HAP-1 (cell line): ENCODE results near the gene TMEM8B.

Experiments
- DNase-seq, 2 experiments: peaks; one replicate each; pipeline ENCODE4 v3.0.0-alpha.2; 2016 to 2020; ENCODE audit warnings: low spot score in 2 of 2
- H3K27me3 ChIP-seq: fragments of 250-450 bp; sonication (Bioruptor Pico); 2 replicates; pipeline ENCODE4 v1.5.1; 2020; ENCODE audit warnings: low read depth, mild to moderate bottlenecking, moderate library complexity
- H3K36me3 ChIP-seq: fragments of 250-450 bp; sonication (Bioruptor Pico); replicated peaks from 2 replicates; pipeline ENCODE4 v1.5.1; 2020; ENCODE audit warnings: mild to moderate bottlenecking
- H3K4me1 ChIP-seq: fragments of 250-450 bp; sonication (Bioruptor Pico); 2 replicates; pipeline ENCODE4 v1.5.1; 2020; ENCODE audit warnings: mild to moderate bottlenecking
- H3K4me3 ChIP-seq: fragments of 250-450 bp; sonication (Bioruptor Pico); 2 replicates; pipeline ENCODE4 v1.5.1; 2020; ENCODE audit warnings: mild to moderate bottlenecking, moderate library complexity
- H3K9me3 ChIP-seq: fragments of 250-450 bp; sonication (Bioruptor Pico); 2 replicates; pipeline ENCODE4 v1.5.1; 2020; ENCODE audit warnings: mild to moderate bottlenecking, moderate library complexity
- in situ Hi-C: fragments of 300-500 bp; cut with MboI; formaldehyde crosslinking; loops from 3 replicates; pipeline ENCODE4 v1.14.3; 2020; ENCODE audit warnings: low sequenced_read_pairs, inconsistent platforms, mixed read lengths

The TMEM8B gene

DNA sequence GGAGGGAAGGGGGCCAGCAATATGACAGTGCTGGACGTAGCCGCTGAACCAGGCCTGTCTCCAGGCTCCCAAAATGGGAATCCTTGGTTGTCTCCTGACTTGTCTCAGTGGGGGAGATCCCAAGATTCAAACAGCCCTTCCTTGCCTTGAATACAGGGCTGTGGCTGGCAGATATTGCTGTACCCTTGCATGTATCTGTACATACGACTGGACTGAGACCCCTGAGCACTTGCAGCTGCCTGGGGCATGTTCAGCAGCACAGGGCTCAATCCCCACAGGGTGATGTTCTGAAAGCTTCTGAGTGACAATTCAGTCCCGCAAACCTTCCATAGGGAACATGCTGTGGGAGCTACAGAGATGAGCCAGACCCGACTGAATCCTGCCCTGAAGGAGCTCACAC is 27.9 kb downstream of the TMEM8B start:
- Histone ChIP-seq H3K4me3 (no peak overlapping the region), H3K4me1 (no peaks in the 10 kb centered on the region), H3K36me3 (no peaks in the 10 kb centered on the region), H3K9me3 (no peaks in the 10 kb centered on the region), H3K27me3 (peaks cover 8% of the 10 kb centered on the region; the same call in 1 of the 2 replicates)
- DNase-seq = no peak
- in situ Hi-C loops = no loop called here

DNA sequence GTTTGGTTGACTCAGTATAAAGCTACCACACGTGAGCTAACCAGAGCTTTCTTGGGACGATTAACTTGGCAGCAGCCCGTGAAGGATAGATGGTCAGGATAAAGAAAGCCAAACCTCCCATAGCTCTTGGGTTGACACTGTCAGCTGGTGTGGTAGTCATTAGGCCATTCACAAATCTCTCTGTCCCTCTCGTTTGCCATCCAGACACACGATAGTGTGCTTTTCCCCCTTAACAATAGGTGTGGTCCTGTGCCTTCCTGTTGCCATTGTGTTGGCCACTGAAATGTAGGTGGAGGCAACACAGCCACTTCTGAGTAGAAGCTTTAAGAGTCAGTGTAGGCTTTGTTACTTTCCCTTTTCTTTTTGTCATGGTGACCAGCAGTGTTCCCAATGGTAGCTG is 29.4 kb downstream of the TMEM8B start:
- no peaks in the 10 kb centered on the region for H3K4me1 ChIP-seq
- no peaks in the 10 kb centered on the region for H3K9me3 ChIP-seq
- in situ Hi-C loops = no loop called here
- DNase-seq = no peak
- peaks cover 8% of the 10 kb centered on the region; the same call in 1 of the 2 replicates for H3K27me3 ChIP-seq
- H3K4me3 ChIP-seq = no peak overlapping the region
- no peaks in the 10 kb centered on the region for H3K36me3 ChIP-seq

DNA sequence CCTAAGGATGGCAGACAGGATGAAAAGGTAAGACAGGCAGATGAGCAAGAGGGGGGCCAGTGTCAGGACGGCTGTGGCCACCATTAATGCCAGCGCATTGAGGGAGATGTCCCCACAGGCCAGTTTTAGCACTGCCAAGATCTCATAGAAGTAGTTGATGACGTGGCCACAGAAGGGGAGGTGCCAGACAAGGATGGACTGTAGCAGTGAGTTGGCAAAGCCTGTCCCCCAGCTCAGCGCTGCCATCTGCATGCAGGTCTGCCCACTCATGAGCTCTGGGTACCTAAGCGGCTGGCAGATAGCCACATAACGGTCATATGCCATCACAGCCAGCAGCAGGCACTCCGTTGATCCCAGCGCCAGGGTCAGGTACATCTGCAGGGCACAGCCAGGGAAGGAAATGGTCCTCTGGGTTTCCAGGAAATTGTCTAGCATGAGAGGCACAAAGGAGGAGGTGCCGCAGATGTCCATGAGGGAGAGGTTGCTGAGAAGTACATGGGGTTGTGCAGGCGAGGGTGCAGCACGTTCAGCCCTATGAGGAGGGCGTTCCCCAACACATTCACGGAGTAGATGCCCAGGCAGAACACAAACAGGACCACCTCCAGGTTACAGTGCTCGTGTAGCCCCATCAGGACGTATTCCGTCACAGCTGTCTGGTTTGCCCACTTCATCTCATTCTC is 30.4 kb downstream of the TMEM8B start:
- in situ Hi-C loops = no loop called here
- Histone ChIP-seq H3K36me3 (no peaks in the 10 kb centered on the region), H3K4me3 (no peak overlapping the region), H3K4me1 (no peaks in the 10 kb centered on the region), H3K9me3 (no peaks in the 10 kb centered on the region), H3K27me3 (peaks cover 8% of the 10 kb centered on the region; the same call in 1 of the 2 replicates)
- DNase-seq = no peak

GRCh38 chr9:35859990-35860339 is 30.9 kb downstream of the TMEM8B start:
- Histone ChIP-seq H3K9me3 (no peaks in the 10 kb centered on the region), H3K4me1 (no peaks in the 10 kb centered on the region), H3K27me3 (peaks cover 8% of the 10 kb centered on the region; the same call in 1 of the 2 replicates), H3K4me3 (no peak overlapping the region), H3K36me3 (no peaks in the 10 kb centered on the region)
- DNase-seq = no peak
- in situ Hi-C loops = no loop called here

DNA sequence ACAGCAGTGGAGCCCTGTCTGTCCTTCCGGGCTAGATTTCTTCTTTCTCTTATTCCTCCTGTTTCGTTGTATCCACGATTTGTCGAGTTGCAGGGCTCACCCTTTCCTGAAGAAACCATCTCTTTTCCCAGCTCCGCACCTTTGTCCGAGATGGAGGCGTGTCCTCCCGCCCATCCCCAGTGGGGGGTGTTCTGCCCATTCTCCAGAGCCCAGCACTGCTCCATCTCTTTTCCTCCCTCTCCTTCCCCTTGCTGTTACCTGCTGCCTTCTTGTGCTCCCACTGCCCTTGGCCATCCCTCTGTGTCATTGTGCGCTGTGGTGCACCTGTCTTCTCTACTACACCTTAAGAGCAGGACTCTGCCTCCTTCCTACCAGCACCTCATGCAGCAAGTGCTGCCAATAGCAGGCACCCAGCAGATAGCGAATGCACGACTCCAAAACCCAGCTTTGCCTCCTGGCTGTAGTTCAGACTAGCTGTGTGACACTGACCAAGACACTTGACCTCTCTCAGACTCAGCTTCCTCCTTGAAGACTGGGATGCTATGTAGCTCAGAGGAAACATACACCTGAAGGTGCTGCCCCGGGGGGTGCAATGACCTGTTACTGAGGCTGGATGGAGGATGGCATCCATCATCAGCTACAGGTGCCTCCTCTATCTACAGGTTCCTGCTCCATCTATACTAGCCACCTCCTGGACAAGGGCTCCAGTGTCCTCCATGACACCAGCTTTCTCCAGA is 32.3 kb downstream of the TMEM8B start:
- Histone ChIP-seq H3K9me3 (no peaks in the 10 kb centered on the region), H3K4me3 (no peak overlapping the region), H3K4me1 (no peaks in the 10 kb centered on the region), H3K27me3 (peaks cover 8% of the 10 kb centered on the region; the same call in 1 of the 2 replicates), H3K36me3 (no peaks in the 10 kb centered on the region)
- in situ Hi-C loops = no loop called here
- no peak for DNase-seq

DNA sequence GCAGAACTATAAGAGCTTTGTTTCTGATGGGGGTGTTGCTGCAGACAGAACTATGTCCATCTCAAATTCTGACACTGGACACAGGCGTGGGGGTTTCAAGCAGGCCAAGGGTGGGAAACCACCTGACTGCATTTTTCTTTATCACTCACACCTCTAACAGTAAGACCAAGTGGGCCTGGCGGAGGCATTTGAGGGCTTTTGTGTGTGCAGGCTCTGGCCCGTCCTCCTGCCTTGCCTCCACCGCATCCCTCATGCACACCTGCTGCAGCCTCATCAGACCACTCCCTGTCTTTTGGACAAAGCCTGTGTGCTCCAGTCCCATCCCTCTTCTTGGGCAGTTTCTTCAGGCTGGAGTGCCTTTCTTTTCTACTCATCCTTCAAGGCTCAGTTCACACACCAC is 33.3 kb downstream of the TMEM8B start:
- no peaks in the 10 kb centered on the region for H3K9me3 ChIP-seq

GRCh38 chr9:35863583-35863982 is 34.6 kb downstream of the TMEM8B start:
- Histone ChIP-seq H3K4me3 (no peak overlapping the region), H3K9me3 (no peaks in the 10 kb centered on the region), H3K36me3 (no peaks in the 10 kb centered on the region), H3K4me1 (no peaks in the 10 kb centered on the region), H3K27me3 (peaks cover 8% of the 10 kb centered on the region; the same call in 1 of the 2 replicates)
- in situ Hi-C loops = no loop called here
- DNase-seq = no peak

More for the DNA sequence above, 33.3 kb downstream of the TMEM8B start:
- Histone ChIP-seq H3K4me1 (no peaks in the 10 kb centered on the region), H3K4me3 (no peak overlapping the region), H3K36me3 (no peaks in the 10 kb centered on the region), H3K27me3 (peaks cover 8% of the 10 kb centered on the region; the same call in 1 of the 2 replicates)
- in situ Hi-C loops = no loop called here
- no peak for DNase-seq

GRCh38 chr9:35864695-35865255 is 35.7 kb downstream of the TMEM8B start:
- H3K36me3 ChIP-seq = no peaks in the 10 kb centered on the region
- in situ Hi-C loops = no loop called here
- H3K4me3 ChIP-seq = no peak overlapping the region
- H3K27me3 ChIP-seq = peaks cover 7% of the 10 kb centered on the region; the same call in 1 of the 2 replicates
- H3K9me3 ChIP-seq = no peaks in the 10 kb centered on the region
- H3K4me1 ChIP-seq = no peaks in the 10 kb centered on the region
- DNase-seq = no peak

- no peak overlapping the region for H3K4me3 ChIP-seq
Measured at GRCh38 chr9:35867538-35867937, 38.5 kb downstream of the TMEM8B start.

DNA sequence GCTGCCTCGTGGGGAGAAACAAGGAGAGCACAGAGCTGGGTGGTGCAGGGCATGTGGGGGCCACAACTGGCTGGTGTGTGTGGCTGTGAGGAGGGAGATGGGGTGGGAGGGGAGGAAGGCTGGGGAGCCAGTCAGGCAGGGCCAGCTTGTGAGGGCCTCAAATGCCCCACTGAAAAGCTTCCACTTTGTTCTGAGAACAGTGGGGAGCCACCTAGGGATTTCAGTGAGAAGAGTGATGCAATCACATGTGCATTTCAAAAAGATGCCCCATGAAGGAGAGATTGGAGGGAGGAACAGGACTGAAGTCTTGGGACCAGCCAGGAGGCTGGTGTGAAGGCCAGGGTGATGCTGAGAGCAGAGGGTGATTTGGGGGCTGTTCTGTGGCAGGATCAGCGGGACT is 39.9 kb downstream of the TMEM8B start:
- Histone ChIP-seq H3K9me3 (no peaks in the 10 kb centered on the region), H3K27me3 (no peaks in the 10 kb centered on the region), H3K4me1 (peaks cover 6% of the 10 kb centered on the region), H3K4me3 (no peak overlapping the region), H3K36me3 (no peaks in the 10 kb centered on the region)
- DNase-seq = no peak
- in situ Hi-C loops = no loop called here

More at GRCh38 chr9:35867538-35867937, 38.5 kb downstream of the TMEM8B start:
- Histone ChIP-seq H3K4me1 (no peaks in the 10 kb centered on the region; the same call in 1 of the 2 replicates), H3K9me3 (no peaks in the 10 kb centered on the region), H3K27me3 (no peaks in the 10 kb centered on the region), H3K36me3 (no peaks in the 10 kb centered on the region)
- no peak for DNase-seq
- in situ Hi-C loops = no loop called here

- H3K27me3 ChIP-seq = no peaks in the 10 kb centered on the region
- no peak overlapping the region for H3K4me3 ChIP-seq
- in situ Hi-C loops = no loop called here
- H3K9me3 ChIP-seq = no peaks in the 10 kb centered on the region
- no peak for DNase-seq
- peaks cover 6% of the 10 kb centered on the region for H3K4me1 ChIP-seq
- H3K36me3 ChIP-seq = no peaks in the 10 kb centered on the region
Measured at GRCh38 chr9:35869621-35870216, 40.7 kb downstream of the TMEM8B start.

DNA sequence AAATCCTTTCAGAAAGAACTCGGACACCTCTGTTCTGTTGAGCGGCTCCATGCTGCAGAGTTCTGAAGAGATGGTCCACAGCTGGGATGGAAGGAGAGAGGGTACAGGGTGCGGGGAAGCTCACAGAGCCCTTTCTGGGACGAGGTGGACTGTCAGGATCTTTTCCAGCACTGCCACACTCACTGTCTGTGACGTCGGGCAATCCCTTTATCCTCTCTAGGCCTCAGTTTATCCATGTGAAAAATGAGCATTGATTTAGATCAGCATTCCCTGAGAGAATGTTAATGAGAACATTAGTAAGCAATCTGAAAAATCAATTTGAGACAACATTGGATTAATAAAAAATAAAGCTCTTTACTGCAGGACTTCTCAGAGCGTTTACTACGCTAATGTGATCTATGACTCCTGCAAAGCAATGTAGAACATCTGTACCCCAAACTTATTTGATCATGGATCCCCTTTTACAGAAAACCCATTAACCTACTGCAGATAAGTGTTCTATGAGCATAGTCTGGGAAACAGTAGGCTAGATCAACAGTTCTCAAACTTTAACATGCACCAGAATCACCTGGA is 41.4 kb downstream of the TMEM8B start, which contains the start of gene OR13J1:
TSS of gene OR13J1 (minus strand) at position 51 of the 573 bp plus-strand sequence. CDS start at position 51, 0 bp downstream.
- no peak within 1 kb of the TSS for H3K4me3 ChIP-seq
- no peaks in the 10 kb centered on the region for H3K27me3 ChIP-seq
- no peak for DNase-seq
- H3K4me1 ChIP-seq = peaks cover 6% of the 10 kb centered on the region
- in situ Hi-C loops = no loop called here
- no peaks in the 10 kb centered on the region for H3K36me3 ChIP-seq
- H3K9me3 ChIP-seq = no peaks in the 10 kb centered on the region

GRCh38 chr9:35871545-35871944 is 42.5 kb downstream of the TMEM8B start:
- H3K36me3 ChIP-seq = no peaks in the 10 kb centered on the region
- H3K4me3 ChIP-seq = no peak overlapping the region
- no peak for DNase-seq
- H3K27me3 ChIP-seq = no peaks in the 10 kb centered on the region
- in situ Hi-C loops = no loop called here
- no peaks in the 10 kb centered on the region for H3K9me3 ChIP-seq
- H3K4me1 ChIP-seq = peaks cover 6% of the 10 kb centered on the region
